NCI-H82 treated with DMSO at 0.1 percent for 48 hours (cell line): ENCODE measurements around the gene LAMA2.
A peak's percentile ranks its signal among the peaks of the same experiment; 100 is the strongest.

Experiments used
- DNase-seq: peaks from one replicate; lab custom pipeline; 2025; ENCODE audit not compliant: unreplicated experiment; lab: John Stamatoyannopoulos, UW

LAMA2 gene, protein sequence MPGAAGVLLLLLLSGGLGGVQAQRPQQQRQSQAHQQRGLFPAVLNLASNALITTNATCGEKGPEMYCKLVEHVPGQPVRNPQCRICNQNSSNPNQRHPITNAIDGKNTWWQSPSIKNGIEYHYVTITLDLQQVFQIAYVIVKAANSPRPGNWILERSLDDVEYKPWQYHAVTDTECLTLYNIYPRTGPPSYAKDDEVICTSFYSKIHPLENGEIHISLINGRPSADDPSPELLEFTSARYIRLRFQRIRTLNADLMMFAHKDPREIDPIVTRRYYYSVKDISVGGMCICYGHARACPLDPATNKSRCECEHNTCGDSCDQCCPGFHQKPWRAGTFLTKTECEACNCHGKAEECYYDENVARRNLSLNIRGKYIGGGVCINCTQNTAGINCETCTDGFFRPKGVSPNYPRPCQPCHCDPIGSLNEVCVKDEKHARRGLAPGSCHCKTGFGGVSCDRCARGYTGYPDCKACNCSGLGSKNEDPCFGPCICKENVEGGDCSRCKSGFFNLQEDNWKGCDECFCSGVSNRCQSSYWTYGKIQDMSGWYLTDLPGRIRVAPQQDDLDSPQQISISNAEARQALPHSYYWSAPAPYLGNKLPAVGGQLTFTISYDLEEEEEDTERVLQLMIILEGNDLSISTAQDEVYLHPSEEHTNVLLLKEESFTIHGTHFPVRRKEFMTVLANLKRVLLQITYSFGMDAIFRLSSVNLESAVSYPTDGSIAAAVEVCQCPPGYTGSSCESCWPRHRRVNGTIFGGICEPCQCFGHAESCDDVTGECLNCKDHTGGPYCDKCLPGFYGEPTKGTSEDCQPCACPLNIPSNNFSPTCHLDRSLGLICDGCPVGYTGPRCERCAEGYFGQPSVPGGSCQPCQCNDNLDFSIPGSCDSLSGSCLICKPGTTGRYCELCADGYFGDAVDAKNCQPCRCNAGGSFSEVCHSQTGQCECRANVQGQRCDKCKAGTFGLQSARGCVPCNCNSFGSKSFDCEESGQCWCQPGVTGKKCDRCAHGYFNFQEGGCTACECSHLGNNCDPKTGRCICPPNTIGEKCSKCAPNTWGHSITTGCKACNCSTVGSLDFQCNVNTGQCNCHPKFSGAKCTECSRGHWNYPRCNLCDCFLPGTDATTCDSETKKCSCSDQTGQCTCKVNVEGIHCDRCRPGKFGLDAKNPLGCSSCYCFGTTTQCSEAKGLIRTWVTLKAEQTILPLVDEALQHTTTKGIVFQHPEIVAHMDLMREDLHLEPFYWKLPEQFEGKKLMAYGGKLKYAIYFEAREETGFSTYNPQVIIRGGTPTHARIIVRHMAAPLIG (N-terminal part only)

DNA sequence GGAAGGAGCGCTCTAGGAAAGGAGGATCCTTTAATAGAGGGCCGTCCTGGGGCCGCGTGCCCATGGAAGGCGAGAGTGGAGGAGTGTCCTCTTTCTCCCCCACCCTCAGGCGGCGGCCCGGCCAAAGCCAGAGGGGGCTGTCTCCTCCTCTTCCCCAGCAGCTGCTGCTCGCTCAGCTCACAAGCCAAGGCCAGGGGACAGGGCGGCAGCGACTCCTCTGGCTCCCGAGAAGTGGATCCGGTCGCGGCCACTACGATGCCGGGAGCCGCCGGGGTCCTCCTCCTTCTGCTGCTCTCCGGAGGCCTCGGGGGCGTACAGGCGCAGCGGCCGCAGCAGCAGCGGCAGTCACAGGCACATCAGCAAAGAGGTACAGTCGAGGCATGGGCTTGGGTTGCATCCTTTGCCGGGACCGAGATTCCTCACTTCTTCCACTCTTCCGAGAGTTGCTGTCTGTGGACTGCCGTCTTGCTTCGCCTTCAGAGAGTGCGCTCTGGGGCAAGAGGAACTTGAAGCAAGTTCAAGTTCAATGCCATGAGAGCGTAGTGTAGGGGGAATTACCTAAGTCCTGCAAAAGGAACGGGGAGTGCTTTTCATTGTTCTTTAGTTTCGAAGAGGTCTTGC, at the start of gene LAMA2:
LAMA2 (plus strand) TSS at position 148 of the 621 bp plus-strand sequence; CDS start at position 256, 108 bp downstream.
- DNase-seq: no peak

DNA sequence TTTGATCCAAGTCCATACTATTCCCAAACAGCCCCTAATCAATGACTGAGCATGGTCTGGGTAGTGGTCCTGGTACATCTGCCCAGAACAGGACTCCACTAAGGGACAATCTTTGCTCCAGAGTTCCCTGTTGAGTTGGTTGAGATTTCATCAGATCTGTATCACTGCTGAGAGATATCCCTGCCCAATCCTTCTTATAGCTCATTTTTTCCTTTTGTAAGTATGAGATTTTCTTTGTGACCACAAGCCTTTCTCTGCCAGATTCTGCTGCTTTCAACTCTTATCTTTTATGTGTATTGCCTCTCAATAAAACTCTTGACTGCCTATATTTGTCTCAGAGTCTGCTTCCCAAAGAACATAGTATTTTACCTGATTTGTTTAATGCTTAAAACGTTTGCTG, 46.2 kb upstream of the LAMA2 start:
- no peak for DNase-seq

DNA sequence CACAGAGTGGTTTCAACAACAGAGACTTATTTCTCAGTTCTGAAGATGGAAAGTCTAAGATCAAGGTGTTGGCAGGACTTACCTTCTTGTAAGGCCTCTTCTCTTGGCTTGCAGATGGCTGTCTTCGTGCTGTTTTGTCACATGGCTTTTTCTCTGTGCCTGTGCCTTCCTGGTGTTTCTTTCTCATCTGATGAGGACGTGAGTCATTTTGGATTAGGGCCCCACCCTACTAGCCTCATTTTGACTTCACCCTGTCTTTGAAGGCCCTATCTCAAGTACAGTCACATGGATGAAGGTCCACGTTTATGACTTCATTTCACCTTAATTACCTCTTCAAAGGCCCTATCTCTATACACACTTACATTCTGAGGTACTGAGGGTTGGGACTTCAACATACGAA, 41.4 kb upstream of the LAMA2 start:
- no peak for DNase-seq

DNA sequence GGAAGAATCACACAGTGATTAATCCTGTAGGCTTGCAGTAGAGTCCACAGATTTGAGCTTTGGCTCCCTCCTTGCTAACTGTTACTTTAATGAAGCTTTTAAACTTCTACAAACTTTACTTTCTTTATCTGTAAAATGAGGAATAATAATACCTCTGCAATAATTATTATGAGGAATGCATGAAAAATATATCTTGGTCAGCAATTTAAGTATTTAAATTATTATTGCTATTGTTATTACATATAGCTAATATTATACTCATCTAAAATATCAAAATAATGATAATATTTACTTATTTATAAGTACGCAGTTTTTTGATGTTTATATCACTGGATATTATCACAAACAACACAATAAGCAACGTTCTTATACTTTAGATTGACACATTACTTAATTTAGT, 38.3 kb upstream of the LAMA2 start:
- DNase-seq: no peak

DNA sequence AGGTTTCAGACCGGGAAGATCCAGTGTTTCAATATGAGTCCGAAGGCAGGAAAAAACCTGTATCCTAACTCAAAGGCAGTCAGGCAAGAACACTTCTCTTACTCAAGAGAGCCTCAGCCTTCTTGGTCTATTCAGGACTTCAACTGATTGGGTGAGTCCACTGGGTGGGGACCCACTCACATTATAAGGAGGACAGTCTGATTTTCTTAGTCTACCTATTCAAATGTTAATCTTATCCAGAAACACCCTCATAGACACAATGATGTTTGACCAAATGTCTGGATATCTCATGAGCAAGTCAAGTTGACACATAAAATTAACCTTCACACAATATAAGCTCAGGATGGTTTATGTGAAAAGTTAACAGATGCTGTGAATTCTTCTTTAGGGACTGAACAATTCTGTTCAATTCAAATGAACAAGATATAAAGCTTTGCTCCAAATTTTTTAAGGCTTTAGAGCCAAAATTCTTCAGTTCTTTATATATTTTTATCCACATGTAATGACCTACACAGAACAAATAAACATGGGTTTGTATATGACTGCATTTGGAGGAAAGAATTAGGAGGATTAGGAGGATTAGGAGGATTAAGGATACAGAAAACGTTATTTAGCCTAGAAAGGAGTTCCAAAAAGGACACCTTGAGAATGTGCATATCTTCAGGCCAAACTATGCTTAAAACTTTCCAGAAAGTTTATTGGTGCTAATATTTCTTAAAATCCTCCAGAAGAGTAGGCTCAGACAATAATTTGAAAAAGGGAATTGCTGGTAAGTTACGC, 35.3 kb upstream of the LAMA2 start:
- DNase-seq: peak; percentile 89

DNA sequence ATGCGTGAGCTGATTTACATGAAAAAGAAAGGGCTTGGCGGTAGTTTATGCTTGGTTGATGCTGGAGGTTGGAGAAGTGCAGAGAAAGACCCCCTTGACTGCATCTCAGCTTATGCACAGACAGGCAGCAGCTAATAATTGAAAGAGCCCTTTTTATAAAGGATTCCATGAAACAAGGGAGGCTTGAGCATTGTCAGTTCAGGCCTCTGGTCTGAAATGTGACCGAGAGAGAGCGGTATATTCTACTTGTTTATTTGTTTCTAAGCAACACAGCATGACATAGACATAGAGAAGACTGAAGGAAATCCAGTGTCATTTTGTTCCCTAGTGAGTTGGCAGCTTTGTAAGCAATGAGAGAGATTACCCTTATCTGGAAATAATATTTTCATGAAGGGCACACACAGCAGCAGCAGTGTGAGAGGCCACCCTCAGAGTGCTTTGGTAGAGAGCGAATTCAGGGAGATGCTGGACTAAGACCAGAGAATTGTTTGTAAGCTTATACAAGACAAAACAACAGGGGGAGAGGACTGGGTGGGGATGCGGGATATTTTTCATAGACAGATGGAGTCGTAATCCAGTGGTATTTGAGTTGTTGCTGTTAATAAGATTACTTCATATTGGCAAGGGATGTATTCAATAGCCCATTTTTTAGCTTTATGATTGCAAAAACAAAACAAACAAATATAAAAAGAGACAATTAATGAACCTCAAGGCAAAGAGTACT, 34.6 kb upstream of the LAMA2 start:
- DNase-seq: peak; percentile 85

DNA sequence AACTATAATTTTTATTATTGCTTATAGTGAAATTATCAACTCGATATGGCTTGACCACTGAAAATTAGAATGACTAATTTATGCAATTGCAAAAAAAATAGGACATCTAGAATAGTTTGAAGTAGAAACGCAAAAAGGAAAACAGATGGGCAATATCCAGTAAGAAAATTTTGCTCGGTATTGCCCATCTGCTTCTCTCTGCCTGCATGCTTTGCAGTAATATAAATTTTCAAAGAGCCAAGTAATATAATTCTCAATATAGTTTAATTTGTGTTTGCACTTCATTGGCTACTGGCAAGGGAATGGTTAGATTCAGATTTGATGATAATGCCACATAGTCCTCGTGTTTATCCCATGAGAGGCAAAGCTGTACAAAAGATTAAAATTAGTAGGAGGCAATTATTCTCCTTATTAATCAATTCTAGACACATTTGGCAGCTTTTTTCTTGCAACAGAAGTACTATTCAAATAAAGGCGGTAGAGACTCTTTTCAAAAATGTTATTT, 27.3 kb upstream of the LAMA2 start:
- DNase-seq: no peak

DNA sequence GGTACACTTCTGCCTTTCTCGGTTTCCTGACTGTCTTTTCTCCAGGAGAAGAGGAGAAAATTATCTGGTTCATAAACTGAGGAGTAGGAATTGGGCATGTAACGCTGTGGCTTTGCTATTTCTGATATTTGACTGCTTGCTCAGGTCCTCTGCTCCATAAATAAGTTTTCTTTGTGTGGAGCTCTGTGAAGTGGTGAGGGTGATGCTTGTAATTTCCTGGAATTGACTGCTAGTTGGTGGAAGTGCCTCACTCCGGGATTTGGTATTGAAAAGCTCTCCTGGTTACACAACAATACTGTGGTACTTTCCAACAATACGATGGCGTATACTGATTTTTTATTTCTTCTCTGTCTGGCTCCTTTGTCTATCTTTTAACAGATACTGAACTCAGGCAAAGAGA, 25.1 kb upstream of the LAMA2 start:
- DNase-seq: no peak

DNA sequence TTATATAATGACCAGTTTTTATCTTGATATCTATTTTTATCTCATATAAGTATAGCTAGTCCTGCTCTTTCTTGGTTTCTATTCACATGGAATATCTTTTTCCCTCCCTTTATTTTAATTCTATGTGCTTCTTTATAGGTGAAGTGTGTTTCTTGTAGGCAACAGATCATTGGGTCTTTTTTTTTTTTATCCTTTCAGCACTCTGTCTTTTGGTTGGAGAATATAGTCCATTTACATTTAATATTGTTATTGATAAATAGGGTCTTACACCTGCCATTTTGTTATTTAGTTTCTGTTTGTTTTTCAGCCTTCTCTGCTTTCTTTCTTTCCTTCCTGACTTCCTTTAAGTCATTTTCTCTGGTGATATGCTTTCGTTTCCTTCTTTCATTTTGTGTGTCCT, 22.2 kb upstream of the LAMA2 start:
- DNase-seq: no peak

DNA sequence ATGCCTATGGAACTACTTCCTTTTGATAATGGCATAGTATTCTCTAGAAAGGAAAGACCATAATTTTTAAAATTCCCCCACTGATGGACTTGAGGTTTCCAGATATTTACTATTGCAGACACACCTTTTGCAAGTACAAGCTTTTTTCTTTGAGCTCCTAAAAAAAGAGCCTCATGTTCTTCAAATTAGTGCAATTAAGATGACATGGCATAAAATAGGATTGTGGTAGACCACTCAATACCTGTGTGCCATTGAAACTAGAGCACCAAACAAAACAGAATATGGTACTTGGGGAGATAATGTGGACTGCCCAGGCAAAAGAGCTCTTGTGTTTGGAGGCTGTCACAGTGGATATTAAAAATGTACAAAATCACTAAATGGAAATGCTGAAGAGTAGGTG, 19.0 kb upstream of the LAMA2 start:
- DNase-seq: no peak

DNA sequence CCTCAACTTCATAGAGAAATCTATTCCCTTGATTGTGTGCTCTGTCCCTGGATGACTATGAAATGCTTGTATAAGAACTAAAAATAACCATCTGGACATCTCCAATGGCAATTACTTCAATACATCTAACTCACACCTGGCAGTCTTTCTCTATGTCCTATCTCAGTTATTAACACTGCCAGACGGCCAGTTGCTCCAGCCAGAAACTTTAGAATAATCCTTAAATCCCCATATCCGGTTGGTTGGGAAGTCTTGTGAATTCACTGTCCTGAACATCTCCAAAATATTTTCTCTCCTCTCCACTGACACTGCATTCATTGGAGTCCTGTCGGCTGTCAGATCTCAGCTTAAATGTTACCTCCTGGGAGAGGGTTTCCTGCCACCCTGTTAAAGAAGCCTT, 12.2 kb upstream of the LAMA2 start:
- peak; percentile 39 for DNase-seq

DNA sequence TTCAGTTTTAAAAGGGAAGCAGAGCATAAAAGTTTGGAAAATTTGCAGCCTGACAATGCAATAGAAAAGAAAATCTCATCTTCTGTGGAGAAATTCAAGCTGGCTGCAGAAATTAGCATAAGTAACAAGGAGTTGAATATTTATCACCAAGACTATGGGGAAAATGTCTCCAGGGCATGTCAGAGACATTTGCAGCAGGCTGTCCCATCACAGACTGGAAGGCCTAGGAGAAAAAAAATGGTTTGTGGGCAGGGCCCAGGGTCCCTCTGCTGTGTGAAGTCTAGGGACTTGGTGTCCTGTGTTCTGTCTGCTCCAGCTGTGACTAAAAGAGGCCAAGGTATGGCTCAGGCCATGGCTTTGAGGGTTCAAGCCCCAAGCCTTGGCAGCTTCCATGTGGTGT, 8.1 kb upstream of the LAMA2 start:
- no peak for DNase-seq

DNA sequence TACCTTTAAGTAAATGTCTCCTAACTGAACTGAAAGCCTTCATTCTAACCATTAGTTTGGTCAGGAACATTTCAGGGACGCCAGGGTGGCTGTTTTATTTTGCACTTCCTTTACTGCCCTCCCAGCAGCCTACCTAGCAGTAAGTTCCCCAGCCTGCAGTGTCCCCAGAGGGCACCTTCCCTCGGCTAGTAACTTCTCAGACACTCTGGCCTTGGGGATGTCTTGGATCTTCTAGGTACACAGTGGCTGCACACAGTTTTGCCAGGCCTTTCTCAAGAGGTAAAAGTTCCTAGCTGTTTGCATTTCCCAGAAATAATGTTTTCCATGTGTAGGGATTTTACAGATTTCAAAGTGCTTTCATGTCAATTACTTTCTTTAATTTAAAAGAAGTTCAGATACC, 378 bp upstream of the LAMA2 start:
- DNase-seq: no peak

DNA sequence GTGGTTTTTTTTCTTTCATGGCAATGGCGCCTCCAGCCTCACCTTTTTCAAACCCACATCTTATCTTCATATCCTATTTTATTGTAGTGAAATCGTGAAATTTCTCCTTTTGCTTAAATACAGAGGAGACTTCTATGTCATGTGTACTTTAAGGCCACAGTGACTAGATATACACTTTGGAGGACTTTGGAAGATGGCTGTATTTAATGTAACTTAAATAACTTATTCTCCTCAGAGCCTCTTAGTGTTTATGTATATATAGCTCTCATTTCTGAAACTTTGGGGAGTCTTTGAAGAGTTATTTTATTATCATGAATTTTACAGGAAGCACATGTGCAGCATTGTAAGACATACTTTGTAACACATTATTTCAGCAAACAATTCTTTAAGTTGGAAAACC, 968 bp downstream of the LAMA2 start:
- DNase-seq: no peak

DNA sequence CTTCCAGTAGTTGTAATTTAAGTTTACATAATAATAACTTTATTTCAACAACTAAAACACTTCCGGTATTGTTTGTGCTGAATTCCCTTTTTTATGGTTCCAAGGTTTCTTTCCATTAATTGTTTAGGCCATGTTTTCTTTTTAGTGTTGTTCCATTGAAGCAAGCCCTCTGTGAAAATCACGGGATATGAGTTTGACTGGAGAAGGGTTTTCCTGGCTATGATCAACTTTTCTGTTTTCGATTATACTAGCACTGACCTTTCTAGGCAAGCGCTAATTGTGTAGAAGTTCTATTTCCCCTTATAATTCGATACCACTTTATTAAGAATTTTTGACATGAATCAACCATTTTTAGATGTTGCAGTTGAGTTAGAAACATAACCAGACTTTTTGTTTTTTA, 2.4 kb downstream of the LAMA2 start:
- no peak for DNase-seq

DNA sequence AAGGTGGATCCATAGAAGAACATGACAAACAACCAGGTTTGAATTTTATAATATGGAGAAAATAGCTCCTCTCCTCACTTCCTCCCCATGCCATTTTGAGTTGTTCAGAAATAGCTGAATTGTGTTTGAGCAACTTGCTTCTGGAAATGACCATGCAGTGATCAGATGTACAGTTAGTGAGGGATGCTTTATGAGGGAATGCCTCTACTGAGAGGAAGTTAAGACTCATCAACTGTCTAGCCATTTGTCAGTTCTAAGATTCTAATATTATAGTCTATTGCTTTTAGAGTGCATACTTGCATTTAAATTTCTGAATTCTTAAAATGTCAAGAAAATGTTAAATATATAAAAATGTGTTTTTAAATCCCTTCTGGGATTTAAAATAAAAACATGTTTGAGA, 3.8 kb downstream of the LAMA2 start:
- no peak for DNase-seq

DNA sequence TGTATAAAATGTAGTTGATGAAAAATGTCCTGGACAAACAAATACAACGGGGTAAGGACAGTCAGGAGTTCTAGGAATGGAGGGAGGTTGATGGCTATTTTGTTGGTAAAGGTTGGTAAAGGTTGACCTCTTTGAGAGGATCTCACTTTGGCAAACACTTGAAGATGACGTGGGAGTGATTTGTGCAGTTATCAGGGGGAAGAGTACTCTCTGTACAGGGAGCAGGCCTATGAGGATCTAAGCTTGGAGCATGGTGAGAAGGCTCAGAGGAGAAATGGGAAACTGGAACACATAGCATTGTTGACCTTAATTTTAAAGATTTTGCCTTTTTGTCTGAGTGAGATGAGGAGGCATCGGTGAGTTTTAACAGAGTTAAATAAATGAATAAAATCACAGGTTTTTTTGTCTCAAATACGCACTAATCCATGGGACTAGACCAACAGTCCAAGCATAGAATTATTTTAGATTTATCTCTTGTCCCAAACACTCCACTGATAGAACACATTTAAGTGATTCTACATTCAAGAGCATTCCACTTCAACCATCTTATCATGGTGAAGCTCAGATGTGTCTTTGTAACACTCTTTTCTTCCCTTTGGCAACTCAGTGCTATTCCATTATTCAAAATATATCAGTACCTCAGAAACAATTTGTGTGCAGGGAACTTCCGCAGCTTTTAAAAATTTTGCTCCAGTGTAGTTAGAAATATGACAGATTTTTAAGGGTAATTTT, 5.7 kb downstream of the LAMA2 start:
- no peak for DNase-seq

DNA sequence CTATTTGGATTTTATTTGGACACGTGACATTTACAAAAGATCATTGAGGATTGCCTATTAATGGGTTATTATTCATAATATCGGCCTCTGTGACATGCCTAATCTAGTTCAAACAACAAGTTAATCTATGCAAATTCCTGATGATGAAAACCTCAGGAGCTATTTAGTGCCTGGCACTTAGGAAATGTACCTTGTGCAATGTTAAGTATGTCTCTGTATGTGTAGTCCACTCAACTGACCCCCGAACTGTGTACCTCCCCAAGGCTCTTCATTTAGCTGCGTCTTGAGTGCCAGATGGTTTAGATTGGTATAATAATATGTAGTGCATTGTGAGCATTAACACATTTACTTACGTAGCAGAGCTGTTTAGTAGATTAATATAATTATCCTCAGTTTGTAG, 6.9 kb downstream of the LAMA2 start:
- peak; percentile 4 for DNase-seq

DNA sequence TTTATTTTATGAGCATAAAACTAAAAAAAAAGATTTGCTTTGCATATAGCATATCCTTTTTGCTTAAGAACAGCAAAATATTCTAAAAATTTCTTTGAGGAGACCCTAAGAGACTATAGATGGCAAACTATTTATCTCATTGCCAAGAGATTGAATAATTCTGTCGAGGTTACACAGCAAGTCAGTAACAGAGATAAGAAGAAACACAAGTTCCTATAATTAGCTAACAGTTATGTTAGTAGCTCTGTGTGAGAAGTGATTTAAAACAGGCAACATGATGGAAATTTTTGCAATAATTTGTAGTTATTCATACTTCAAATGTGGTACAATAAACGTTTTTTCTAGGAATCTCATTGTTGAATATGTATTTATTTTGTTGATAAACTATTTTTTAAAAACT, 9.1 kb downstream of the LAMA2 start:
- no peak for DNase-seq
